Measurements from ENCODE around the gene ELK4. TPM values are rescaled to one million over a fixed set of nuclear protein-coding genes. Genes with fewer than 3 reads are reported as not detected.
A peak's percentile ranks its signal among the peaks of the same experiment; 100 is the strongest.

ELK4 gene
- total and polyA plus RNA-seq, 8 donors, result 5.7 to 42.7 (median 23.1) TPM

DNA sequence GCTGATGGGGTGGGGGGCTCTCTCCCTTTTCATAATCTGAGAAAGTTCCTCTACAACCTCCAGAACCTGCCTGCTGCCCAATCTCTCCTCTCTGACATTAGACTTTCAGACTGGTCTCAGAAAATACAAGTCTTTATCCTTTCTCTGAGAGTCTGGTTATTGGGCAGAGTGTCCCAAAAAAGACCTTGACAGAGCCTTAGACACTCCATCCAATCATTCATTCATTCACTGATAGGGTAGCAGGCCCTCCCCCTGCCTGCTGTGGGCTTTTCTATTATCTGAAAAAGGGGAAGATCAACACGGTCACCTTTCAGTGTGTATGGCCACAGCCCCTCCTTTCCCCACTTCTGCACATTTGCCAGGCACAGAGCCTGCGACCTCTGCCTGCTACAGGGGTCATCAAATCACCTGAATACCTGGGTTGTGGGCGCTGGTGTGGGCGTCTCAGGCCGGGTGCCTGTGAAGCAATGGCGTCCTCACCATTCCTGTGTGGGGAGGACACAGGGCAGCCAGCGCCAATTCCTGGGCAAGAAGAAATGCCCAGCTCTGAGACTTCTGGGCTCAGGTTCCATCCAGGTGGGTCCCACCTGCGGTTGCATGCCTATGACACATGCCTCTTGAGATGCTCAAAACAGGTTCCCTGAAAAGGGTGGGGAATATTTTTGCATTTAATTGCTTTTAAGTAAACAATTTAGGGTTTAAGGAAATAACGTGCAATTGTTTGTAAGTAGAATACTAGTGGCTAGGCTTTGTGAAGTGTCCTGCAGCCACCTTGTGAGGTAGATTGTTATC is 52.8 kb downstream of the ELK4 start:
- WGBS, 2 donors, result 64 to 77% methylated on average over 9 of the region's 9 CpGs
- Histone ChIP-seq H3K9me3 (no peaks in the 10 kb centered on the region), H3K27ac (no peak overlapping the region), H3K27me3 (no peaks in the 10 kb centered on the region), H3K4me1 (peaks cover 0 to 5% (median 0%) of the 10 kb centered on the region in 3 donors), H3K4me3 (no peak overlapping the region), H3K36me3 (no peaks in the 10 kb centered on the region)
- DNase-seq (peak in 1 of 6 donors; percentile 1), FAIRE-seq (no peak), ATAC-seq (no peak)
- intact Hi-C loops (cut with DNase I), result no loop called here
- TF ChIP-seq, protein P1, sequence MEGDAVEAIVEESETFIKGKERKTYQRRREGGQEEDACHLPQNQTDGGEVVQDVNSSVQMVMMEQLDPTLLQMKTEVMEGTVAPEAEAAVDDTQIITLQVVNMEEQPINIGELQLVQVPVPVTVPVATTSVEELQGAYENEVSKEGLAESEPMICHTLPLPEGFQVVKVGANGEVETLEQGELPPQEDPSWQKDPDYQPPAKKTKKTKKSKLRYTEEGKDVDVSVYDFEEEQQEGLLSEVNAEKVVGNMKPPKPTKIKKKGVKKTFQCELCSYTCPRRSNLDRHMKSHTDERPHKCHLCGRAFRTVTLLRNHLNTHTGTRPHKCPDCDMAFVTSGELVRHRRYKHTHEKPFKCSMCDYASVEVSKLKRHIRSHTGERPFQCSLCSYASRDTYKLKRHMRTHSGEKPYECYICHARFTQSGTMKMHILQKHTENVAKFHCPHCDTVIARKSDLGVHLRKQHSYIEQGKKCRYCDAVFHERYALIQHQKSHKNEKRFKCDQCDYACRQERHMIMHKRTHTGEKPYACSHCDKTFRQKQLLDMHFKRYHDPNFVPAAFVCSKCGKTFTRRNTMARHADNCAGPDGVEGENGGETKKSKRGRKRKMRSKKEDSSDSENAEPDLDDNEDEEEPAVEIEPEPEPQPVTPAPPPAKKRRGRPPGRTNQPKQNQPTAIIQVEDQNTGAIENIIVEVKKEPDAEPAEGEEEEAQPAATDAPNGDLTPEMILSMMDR (IDR thresholded peaks at IDR 0.05), result no peak

DNA sequence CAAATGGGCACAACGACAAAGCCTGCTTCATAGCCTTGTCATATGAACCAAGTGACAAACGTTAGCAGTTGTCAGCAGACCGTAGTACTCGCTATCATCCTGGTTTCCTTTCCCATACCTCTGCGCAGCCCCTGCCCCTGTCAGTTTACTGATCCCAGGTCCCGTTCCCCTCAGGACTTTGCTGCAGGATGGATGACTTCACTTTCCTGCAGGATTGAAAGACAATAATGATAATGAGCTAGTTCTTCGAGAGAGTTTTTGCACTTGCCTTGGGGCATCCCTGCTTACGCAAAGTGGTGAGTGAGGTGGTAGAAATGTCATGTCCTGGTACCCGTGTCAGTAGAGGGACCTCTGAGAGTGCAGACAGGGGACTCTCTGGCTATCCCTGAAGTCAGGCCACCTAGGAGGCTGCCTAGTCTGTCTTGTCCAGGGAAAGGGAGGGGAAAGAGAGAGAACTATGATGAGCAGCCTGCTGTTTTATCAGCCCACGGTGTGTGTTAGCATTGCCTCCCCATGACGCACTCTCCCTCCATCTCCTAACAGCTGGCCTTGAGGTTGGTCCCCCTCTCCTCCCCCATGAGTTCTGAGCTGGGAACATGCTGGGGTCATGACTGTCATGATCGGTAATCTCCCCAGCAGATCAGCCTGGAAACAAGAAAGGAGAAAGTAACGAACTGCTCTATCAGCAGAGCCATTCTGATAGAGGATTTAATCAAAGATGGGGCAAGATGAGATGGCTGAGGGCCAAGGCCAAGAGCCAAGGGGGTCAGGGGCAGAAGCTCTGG is 53.7 kb downstream of the ELK4 start:
- Histone ChIP-seq H3K4me1 (peaks cover 0 to 5% (median 0%) of the 10 kb centered on the region in 3 donors), H3K27ac (no peak overlapping the region), H3K9me3 (no peaks in the 10 kb centered on the region), H3K4me3 (no peak overlapping the region), H3K27me3 (no peaks in the 10 kb centered on the region), H3K36me3 (no peaks in the 10 kb centered on the region)
- ATAC-seq (no peak), DNase-seq (peak in 1 of 6 donors; percentile 3), FAIRE-seq (no peak)
- TF ChIP-seq, protein P1 (IDR thresholded peaks at IDR 0.05), result no peak
- WGBS, 2 donors, result 59 to 65% methylated on average over 13 of the region's 13 CpGs
- intact Hi-C loops (cut with DNase I), result no loop called here

DNA sequence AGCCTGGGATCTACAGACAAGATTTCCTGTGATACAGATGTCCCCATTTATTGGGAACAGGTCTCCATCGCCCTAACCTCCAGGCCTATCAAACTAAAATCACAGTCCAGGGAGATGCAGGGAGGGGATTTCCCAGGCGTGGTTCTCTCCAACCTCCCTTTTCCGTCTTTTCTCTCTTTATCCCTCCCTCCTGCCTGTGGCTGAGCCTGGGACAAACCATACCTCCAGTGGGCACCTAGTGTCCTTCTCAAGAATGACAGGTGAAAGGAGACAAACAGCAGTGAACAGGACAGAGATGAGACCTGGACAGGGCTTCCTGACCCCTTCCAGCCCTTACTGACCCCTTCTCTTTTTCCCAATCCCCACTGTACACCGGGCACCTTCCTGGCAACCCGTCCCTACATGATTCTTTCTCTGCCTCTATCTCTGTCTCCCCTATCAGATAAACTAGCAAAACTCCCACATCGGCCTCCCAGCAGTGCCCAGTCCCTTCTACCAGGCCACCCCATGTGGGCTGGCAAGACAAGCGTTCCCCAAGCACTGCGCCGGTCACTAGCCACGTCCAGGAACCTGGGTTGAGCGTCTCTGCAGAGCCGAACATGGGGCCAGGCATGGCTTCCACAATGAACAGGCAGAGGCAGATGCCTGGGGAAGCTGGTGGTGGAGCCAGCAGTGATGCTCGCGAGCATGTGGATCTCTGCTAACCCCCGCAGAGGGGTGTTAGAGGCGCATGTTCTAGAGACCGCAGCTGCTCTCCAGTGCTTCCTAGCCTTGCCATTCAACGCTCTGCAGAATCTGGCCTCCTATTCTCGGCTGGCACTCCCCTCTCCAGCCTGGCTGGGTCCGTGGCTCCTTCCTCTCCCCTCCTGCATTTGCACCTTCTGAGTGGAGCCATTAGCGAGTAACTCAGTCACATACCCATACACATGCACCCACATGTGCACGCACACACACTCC is 54.7 kb downstream of the ELK4 start:
- intact Hi-C loops (cut with DNase I), result no loop called here
- Histone ChIP-seq H3K36me3 (no peaks in the 10 kb centered on the region), H3K27ac (no peak overlapping the region), H3K4me1 (no peaks in the 10 kb centered on the region), H3K27me3 (no peaks in the 10 kb centered on the region), H3K9me3 (no peaks in the 10 kb centered on the region), H3K4me3 (no peak overlapping the region)
- DNase-seq, result peak in 1 of 6 donors; percentile 4
- TF ChIP-seq, protein P1 (IDR thresholded peaks at IDR 0.05), result no peak
- ATAC-seq, result peak in 2 of 4 donors; percentile 13 to 42
- 79 to 80% methylated on average over 22 of the region's 22 CpGs for WGBS, 2 donors
- no peak for FAIRE-seq

- FAIRE-seq (no peak), DNase-seq (peak in 2 of 6 donors; percentile 8 to 70), ATAC-seq (peak in 3 of 4 donors; percentile 57 to 78 (median 61))
- intact Hi-C loops (cut with DNase I), result no loop called here
- peak overlapping the region in 2 of 4 donors; percentile 34 for H3K27ac ChIP-seq
- no peaks in the 10 kb centered on the region for H3K9me3 ChIP-seq
- WGBS, 2 donors, result 64 to 72% methylated on average over 3 of the region's 3 CpGs
- no peaks in the 10 kb centered on the region for H3K4me1 ChIP-seq
- no peak overlapping the region for H3K4me3 ChIP-seq
- no peaks in the 10 kb centered on the region for H3K36me3 ChIP-seq
- TF ChIP-seq, protein P1 (IDR thresholded peaks at IDR 0.05), result no peak
- no peaks in the 10 kb centered on the region for H3K27me3 ChIP-seq
Observed at GRCh38 chr1:205576011-205576410, 55.8 kb downstream of the ELK4 start.
